Measurements from ENCODE around the gene FATE1.
"Not testable (repeated sequence)": the region's sequence is repeated elsewhere in the genome, so short reads cannot be mapped to it uniquely, and the experiment has no call there.

Gene FATE1

GRCh38 chrX:151715752-151716151 is at the start of gene FATE1:
Gene FATE1, plus strand, starts transcription at chrX:151716035. Its CDS starts 85 bp downstream, at chrX:151716120.
- DNase-seq (ENCODE audit: low read depth in 2 of 2): no peak

- DNase-seq (ENCODE audit: low read depth in 2 of 2): no peak
Measured at GRCh38 chrX:151675121-151675746, 40.6 kb upstream of the FATE1 start.

GRCh38 chrX:151676196-151676595 is 39.6 kb upstream of the FATE1 start:
- no peak for DNase-seq (ENCODE audit: low read depth in 2 of 2)

GRCh38 chrX:151679798-151680402 is 35.9 kb upstream of the FATE1 start:
- no peak for DNase-seq (ENCODE audit: low read depth in 2 of 2)

GRCh38 chrX:151680805-151681204 is 35.0 kb upstream of the FATE1 start:
- DNase-seq (ENCODE audit: low read depth in 2 of 2): peak; percentile 4 to 52

GRCh38 chrX:151687635-151688034 is 28.2 kb upstream of the FATE1 start:
- no peak for DNase-seq (ENCODE audit: low read depth in 2 of 2)

GRCh38 chrX:151688695-151689094 is 27.1 kb upstream of the FATE1 start:
- DNase-seq (ENCODE audit: low read depth in 2 of 2): no peak

GRCh38 chrX:151692825-151693224 is 23.0 kb upstream of the FATE1 start:
- DNase-seq (ENCODE audit: low read depth in 2 of 2): no peak

- DNase-seq (ENCODE audit: low read depth in 2 of 2): no peak
Measured at GRCh38 chrX:151694121-151694520, 21.7 kb upstream of the FATE1 start.

- DNase-seq (ENCODE audit: low read depth in 2 of 2): no peak
Measured at GRCh38 chrX:151694661-151695582, 20.9 kb upstream of the FATE1 start, which contains the start of gene PRRG3. Gene PRRG3, plus strand, starts transcription at chrX:151695458. Its CDS starts 3,357 bp downstream, at chrX:151698815.

- DNase-seq (ENCODE audit: low read depth in 2 of 2): no peak
Measured at GRCh38 chrX:151695583-151696340, 20.1 kb upstream of the FATE1 start.

- not testable (repeated sequence) for DNase-seq (ENCODE audit: low read depth in 2 of 2)
Measured at GRCh38 chrX:151697082-151697481, 18.8 kb upstream of the FATE1 start.

GRCh38 chrX:151697522-151697921 is 18.3 kb upstream of the FATE1 start:
- DNase-seq (ENCODE audit: low read depth in 2 of 2): no peak

GRCh38 chrX:151698485-151698884 is 17.4 kb upstream of the FATE1 start:
- DNase-seq (ENCODE audit: low read depth in 2 of 2): no peak

GRCh38 chrX:151699746-151700145 is 16.1 kb upstream of the FATE1 start:
- no peak for DNase-seq (ENCODE audit: low read depth in 2 of 2)

- DNase-seq (ENCODE audit: low read depth in 2 of 2): no peak
Measured at GRCh38 chrX:151700581-151700980, 15.3 kb upstream of the FATE1 start.

GRCh38 chrX:151701071-151701470 is 14.8 kb upstream of the FATE1 start:
- no peak for DNase-seq (ENCODE audit: low read depth in 2 of 2)

GRCh38 chrX:151701531-151701930 is 14.3 kb upstream of the FATE1 start:
- DNase-seq (ENCODE audit: low read depth in 2 of 2): no peak

- DNase-seq (ENCODE audit: low read depth in 2 of 2): no peak
Measured at GRCh38 chrX:151702026-151702714, 13.7 kb upstream of the FATE1 start.

GRCh38 chrX:151702741-151703340 is 13.0 kb upstream of the FATE1 start:
- DNase-seq (ENCODE audit: low read depth in 2 of 2): no peak

GRCh38 chrX:151703487-151703886 is 12.3 kb upstream of the FATE1 start:
- DNase-seq (ENCODE audit: low read depth in 2 of 2): no peak

Data from stimulated activated CD4-positive, alpha-beta T cell treated with anti-CD3 and anti-CD28 coated beads, Interleukin-12 subunit alpha, Interleukin-12 subunit beta, amount 100 ng/mL, for 24 hours (primary cell).